NCI-H2107 (cell line): ENCODE results near the gene WNT7B.
A peak's percentile ranks its signal among the peaks of the same experiment; 100 is the strongest.

ENCODE experiments used
- DNase-seq: peaks from one replicate; lab custom pipeline; 2025; lab: John Stamatoyannopoulos, UW

WNT7B gene

DNA sequence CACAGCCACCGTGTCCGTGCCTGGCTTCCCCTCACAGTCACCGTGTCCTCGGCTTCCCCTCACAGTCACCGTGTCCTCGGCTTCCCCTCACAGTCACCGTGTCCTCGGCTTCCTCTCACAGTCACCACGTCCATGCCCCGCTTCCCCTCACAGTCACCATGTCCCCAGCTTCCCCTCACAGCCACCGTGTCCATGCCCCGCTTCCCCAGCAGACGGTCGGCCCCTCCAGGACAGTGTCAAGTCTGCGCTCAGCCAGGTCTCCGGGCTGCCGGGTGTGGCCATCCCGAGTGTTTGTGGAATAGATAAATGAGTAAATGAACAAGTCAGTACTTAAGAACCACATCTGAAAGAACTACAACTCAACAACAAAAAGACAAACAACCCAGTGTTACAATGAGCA, 23.8 kb downstream of the WNT7B start:
- no peak for DNase-seq

DNA sequence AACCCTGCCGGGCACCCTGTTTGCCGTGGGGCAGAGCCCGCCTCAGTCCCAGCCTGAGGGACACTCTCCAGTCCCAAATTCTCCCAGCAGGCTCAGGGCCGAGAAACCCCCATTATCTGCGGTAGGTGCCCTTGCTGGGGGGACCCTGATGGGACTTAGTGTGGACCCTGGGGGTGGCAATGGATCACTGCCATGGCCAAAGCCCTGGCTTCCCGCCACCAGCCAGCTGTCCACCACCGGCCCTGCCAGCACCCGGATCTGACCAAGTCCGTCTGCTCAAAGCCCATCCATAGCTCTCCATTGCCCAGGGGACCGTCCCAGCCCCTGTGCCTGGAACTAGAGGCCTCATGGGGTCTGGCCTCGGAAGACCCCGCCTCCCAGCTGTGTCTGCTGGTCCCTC, 24.4 kb downstream of the WNT7B start:
- no peak for DNase-seq

DNA sequence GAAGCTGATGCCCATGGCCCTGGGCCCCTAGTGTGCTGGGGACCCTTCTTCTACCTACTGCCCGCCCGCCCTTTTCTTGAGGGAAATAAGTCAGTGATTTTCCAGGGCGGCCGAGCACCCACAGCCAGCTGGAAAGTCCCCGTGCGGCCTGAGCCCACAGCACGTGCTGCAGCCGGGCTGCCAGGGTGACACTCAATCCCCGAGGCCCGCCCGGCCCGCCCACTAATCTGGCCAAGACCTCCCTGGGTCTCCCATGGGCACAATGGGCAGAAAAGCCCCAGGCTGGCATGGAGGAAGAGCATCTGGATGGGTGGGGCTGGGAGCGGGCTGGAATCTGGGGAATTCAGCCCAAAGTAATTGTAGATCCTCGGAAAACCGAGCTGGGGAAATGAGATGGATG, 24.8 kb downstream of the WNT7B start:
- DNase-seq, result no peak

DNA sequence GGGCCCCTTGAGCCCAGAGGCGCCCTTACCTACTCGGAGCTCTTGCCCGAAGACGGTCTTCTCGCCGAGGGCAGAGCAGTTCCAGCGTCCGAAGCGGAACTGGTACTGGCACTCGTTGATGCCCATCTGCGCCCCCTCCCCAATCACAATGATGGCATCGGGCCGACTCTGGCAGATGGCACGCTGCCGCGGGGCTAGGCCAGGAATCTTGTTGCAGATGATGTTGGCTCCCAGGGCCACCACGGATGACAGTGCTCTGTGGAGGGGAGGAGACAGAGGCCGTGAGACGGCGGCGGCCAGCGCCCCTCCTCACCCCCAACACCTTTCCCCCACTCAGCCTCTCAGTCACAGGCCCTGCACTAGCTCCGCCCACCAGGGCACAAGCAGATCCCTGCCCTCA, 27.1 kb downstream of the WNT7B start:
- no peak for DNase-seq

DNA sequence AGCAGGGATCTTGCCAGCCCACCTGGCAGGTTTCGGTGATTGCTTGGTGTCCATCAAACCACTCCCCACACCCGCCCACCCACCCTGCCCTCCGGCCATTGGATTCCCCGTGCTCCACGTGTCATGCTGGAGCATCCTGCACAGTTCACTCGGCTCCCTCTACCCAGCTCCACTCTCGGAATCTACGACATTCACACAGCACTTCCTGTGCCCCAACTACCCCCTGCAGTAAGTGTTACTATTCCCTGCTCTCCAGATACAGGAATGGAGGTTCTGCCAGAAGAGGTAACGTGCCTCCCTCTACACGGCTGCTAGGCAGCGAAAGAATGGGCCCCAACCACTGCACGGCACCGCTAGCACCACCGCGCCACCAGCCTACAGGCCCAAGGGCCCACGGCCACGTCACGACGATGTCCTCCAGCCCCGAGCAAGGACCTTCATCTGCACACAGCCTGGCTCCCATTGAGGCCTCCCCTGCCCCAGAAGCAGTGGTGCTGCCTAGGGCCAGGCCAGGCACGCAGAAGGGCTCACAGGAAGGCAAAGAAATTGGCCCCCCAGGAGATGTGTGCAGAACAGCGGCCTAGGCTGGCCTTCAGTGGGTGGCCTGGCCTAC, 27.6 kb downstream of the WNT7B start:
- no peak for DNase-seq

DNA sequence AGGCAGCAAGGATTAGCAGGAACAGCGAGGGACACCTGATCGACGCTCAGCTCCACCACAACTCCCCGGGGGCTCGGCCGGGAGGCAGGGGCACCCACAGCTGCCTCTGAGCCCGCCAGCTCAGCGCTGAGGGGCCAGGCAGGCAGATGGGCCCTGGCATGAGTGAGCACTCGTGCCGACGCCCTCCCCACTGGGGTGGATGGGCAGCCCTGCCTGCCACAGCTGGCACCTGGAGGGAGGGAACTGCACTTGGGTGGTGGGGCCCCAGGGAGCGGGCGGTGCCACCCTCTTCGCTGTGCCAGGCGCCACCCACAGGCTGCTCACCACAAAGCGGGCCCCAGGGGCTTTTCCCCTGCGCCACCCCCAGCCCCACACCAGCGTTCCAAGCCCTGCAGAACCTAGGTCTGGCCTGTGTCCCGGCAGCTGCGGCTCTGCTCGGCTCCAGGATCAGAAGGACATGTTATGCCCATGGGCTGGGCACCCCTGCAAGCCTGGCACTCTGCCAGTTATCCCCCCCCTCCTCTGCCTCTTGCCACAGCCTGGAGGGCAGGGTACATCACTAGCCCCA, 28.8 kb downstream of the WNT7B start:
- peak; percentile 42 for DNase-seq

DNA sequence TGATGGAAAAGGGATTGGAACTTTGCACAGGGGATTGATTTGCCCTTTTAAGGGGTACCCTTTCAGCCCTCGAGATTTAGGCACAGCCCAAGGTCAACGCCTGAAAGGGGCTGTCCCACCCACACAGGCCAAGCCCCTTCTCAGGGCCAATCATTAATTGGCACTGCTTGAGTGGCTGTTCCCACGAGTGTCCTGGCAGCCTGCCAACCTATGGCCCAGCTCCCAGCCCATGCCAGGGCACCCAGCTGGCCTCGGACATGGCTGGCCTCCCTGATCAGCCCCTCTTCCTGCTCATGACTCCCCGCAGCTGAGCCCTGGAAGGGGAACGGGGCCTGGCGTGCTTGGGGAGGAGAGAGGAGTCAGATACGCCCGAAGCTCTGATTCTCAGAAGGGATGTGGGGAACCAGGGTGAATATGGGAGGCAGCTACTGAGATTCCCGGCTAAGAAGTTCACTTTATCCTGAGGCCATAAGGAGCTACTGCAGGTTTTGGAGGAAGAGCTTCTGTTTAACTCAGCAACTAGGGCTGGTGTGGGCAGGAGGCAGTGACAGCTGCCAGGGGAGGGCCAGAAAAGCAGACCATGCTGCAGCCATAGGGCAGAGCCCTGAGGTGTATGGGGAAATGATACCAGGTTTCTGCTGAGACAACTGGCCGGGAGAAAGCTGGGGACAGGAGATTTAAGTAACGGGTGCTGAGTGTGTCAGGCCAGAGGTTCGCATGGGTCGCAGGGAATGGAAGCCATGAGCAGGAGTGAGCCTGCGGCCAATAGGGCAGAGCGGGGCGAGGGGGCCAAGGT, 30.0 kb downstream of the WNT7B start:
- DNase-seq, result no peak

DNA sequence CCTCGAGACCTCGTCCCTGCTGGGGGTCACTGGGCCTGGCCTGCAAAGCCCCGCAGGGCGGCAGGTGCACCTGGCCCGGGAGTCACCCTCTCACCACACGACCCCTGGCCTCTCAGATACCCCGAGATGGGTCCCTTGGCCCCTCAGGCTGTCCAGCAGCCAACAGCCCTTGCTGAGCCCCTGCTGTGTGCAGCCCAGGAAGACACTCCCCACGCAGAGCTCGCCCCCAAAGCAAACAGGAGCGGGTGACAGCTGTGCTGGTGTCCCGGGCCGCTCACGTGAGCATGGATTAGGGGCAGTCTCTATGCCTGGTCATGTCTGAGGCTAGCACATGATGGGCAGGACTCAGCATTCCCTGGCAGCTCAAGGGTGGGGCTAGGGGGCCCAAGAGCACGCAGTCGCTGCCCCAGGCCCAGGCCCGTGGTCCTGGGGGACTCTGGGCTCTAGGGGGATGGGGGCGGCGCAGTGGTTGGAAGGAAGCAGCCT, 31.3 kb downstream of the WNT7B start:
- DNase-seq, result no peak

DNA sequence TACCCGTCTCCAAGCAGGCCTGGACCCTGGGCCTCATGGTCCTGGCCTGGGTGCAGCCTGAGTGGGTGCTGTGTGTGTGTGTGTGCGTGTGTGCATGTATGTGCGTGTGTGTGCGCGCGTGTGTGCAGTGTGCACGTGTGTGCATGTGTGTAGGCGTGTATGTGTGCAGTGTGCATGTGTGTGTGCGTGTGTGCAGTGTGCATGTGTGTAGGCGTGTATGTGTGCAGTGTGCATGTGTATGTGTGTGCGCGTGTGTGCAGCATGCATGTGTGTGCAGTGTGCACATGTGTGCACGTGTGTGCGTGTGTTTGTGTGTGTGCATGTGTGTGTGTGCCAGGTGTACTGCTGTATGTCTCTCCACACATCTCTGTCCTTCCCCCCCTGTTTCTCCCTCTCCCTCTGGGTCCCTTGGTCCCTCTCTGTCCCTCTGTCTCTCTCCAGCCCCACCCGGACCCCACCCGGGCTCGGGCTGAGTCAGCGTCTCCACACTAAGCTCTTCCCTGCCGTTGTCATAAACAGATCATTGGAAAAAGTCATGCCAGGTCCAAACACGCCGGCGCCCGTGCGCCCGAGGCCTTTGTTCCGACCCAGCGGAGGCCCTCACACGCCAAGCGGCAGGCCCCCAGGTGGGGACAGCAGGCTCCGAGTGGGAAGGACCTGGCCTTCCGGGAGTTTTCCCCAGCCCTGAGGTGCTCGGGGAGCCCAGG, 34.0 kb downstream of the WNT7B start:
- no peak for DNase-seq

DNA sequence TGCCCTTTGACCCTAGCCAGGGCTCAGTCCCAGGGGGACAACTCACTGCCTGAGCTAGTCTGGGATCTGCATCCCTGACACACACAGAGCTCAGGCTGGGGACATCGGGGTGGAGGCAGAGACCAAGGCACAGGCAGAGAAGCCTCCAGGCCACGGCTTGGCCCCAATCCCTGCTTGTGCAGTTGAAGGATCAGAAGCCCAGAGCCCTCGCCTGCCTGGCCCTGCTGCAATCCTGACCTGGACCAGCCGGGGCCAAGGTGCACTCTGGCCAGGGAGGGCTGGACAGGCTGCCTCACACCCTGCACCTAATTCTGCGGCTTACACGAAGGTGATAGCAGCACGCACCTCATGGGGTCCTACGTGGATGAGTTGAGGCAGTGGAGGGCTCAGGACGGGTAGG, 34.6 kb downstream of the WNT7B start:
- no peak for DNase-seq

DNA sequence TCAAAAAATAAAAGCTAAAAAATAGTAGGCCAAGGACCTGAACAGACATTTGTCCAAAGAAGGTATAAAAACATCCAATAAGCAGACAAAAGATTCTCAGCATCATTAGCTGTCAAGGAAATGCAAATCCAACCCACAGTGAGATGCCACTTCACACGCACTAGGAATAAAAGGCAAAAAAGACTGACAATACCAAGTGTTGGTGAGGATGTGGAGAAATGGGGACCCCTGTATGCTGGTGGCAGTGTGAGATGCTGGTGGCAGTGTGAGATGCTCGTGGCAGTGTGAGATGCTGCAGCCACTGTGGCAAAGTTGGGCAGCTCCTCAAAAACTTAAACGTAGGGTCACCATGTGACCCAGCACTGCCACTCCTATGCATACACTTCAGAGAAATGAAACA, 38.0 kb downstream of the WNT7B start:
- DNase-seq, result no peak

DNA sequence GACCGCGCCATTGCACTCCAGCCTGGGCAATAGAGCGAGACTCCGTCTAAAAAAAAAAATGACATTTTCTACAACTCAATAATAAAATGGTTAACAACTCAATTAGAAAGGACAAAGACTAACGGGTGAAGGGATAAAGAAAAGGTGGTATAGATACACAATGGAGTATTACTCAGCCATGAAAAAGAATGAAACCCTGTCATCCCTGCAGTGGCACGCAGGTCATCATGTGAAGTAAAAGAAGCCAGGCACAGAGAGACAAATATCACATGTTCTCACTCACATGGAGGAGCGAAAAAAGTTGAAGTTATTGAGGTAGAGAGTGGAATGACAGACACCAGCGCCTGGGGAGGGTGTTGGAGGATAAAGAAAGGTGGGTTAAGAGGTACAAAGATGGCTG, 39.0 kb downstream of the WNT7B start:
- no peak for DNase-seq

DNA sequence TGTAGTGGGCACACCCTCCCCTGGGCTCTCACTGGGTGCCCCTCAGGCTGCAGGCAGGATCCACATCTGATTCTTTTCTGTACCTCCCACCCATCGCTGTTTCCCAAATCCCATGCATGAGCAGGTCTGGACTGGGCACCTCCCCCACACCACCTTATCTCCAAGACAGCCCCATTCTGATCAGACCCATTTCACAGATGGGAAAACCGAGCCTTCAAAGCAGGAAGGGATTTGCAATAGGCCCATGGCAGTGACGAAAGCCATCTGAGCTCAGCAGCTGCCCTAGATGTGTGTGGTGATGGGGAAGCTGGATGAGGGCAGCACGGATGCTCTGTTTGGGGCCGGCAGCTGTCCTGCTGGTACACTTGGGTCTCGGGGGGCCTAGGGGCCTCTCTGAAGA, 41.4 kb downstream of the WNT7B start:
- no peak for DNase-seq

DNA sequence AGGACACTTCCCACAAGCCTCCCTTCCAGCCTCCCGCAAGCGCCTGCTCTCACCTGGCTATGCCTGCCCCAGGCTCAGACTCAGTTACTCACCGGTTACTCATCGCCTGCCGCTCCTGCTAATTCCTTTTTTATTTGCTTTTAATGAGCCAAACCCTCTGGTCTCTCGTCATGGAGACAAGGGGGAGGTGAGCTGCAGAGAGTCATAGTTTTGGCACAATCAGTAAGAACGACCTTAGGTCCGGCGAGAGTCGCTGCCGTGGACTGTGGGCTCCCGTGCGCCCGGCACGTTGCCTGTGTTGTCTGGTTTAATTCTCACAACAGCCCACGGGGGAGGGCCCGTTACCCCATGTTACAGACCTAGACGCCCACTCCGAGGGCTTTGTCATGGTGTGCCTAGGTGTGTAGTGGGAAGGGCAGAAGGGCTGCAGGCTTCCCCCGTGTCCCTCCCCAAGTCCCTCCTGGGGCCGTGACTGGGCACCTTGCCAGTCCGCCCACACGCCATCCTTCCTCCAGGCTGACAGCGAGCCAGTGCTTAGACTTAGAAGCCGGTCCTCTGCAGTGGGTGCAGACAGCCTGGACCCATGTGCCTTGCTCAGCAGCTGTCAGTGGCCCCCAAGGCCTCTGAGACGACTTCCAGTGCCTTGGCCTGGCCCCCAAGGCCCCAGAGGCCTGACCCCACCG, 42.2 kb downstream of the WNT7B start:
- DNase-seq, result no peak

DNA sequence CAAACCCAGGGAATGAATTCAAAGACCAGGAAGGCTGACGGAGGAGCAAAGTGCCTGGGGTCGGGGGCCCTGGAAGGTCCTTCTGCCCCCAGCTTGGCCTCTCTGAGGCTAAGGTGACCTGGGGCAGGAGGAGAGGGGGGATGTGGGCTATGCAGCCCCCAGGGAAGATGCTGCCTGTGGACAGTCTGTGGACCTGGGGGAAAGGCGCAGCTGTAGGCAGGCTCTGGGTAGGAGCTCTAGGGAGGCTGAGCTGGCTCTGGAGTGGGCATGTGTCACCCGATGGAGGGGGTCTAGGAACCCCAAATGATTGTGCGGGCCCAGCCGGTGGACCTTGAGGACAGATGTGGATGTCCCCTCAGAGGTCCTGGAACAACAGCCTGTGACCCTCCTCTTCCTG, 42.8 kb downstream of the WNT7B start:
- no peak for DNase-seq

DNA sequence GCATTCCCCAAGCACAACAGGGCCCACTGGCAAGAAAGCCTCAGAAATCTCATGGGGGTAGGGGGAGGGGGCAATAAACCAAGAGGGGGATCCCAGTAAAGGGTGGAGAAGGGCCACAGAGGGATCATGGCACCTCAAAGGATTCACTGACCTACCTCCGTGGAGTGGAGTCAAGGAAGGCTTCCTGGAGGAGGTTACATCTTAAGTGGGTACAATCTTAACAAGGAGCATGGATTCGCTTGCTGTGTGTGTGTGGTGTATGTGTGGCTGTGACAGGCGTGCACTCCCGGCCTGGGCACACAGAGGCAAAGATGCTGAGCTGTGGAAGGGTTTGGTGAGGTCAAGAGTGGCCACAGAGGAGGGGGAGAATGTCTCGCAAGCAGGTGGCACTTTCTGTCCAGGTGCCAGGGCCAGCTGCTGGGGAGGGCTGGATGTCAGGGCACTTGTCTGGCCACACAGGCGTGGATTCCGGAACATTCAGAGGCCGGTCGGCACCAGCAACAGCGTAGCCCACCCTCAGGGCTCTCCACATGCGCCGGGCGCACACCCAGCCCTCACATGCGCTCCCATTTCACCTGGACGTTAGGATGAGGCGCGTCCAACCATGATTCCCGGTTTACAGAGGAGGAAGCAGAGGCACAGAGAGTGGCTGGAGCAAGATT, 43.3 kb downstream of the WNT7B start:
- DNase-seq, result no peak

DNA sequence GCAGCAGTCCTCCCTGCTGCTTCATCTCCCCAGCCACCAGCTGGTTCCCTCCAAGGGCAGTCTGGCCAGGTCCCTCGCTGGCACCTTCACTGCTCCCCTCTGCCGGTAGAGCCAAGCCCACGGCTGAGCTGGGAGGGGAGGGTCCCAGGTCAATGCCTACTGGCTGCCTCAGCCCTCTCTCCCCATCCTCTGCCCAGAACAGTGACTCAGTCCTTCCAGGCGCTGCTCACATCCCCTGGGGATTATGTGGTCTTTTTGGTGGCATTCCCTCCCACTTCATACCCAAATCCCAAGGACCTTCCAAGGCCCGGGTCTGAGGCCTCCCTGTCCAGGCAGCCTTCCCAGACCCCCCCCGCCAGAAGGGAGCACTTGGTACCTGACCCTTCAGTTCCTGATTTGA, 44.9 kb downstream of the WNT7B start:
- no peak for DNase-seq

DNA sequence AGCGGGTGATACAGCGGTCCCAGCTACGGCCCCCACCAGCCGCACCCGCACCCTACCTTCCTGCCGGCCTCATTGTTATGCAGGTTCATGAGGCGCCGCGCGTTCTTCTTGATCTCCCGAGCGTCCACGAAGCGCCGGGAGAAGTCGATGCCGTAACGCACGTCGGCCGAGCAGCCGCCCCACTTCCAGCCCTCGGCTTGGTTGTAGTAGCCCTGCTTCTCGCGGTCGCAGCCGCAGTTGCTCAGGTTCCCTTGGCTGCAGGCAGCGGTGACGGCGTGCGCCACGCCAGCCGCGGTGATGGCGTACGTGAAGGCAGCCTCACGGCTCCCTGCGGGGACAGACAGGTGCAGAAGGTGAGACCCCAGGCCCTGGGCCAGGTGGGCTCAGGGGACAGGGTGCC, 45.9 kb downstream of the WNT7B start:
- no peak for DNase-seq

DNA sequence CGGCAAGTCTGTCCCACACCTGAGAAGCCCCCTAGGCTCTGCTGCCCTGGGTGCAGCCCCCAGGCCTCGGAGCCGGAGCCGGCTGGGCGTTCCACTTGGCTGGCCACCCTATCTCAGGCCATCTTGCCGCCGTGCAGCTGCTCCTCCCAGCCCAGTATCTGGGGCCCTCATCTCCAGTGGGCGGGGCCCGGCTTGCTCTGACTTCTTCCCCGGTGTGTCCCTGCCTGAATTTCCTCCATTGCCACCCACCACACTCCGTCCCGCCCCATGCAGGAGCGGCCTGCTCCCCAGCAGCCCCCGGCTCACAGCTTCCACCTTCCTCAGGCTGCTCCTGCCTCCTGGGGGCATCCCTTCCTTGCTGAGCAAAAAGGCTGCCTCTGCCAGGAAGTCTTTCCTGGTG, 46.6 kb downstream of the WNT7B start:
- DNase-seq, result no peak

DNA sequence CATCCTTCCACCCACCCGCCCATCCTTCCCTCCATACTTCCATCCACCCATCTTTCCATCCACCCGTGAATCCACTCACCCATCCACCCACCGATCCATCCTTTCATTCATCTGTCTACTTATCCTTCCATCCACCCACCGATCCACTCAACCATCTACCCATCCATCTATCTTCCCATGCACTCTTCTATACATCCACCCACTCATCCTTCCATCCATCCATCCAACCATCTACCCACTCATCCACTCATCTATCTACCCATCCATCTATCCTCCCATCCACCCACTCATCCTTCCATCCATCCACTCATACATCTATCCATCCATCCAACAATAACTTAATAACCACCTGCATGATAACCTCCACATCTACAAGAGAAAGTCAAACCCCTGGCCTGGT, 47.3 kb downstream of the WNT7B start:
- DNase-seq, result no peak

DNA sequence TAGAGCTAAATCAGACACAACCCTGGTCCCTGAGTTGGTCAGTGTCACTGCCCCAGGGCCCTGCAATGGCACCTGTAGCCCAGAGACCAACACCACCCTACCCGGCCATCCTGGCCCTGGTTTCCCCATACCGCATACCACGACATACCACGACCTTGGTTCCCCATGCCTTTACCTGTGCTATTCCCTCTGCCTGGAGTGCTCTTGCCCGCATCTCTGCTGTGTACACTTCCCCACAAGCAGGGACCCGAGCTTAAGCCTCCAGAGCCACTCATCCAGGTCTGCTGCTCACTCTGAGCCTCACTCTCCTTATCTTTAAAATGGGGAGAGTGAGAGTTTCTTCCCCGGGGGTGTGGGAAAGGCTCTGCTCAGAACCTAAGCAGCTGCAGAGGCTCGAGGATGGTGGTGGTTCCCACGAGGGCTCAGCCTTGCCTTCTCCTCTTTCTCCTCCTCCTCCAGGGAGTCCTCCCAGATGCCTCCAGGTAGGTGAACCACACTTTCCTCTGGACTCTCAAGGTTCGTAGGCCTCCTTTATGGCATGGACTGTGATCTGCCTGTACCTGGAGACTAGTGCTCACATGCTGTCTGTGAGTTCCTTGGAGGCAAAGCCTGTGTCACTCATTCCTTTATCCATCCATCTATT, 48.1 kb downstream of the WNT7B start:
- DNase-seq, result no peak
